ENCODE measurements around the gene RFTN2.
"Not testable (repeated sequence)": the region's sequence is repeated elsewhere in the genome, so short reads cannot be mapped to it uniquely, and the experiment has no call there.

RFTN2 gene

GRCh38 chr2:197601726-197602125 is 73.7 kb downstream of the RFTN2 start:
- no peak for DNase-seq (ENCODE audit: low read depth)

- DNase-seq (ENCODE audit: low read depth), result no peak
Observed at GRCh38 chr2:197600306-197600705, 75.1 kb downstream of the RFTN2 start.

DNA sequence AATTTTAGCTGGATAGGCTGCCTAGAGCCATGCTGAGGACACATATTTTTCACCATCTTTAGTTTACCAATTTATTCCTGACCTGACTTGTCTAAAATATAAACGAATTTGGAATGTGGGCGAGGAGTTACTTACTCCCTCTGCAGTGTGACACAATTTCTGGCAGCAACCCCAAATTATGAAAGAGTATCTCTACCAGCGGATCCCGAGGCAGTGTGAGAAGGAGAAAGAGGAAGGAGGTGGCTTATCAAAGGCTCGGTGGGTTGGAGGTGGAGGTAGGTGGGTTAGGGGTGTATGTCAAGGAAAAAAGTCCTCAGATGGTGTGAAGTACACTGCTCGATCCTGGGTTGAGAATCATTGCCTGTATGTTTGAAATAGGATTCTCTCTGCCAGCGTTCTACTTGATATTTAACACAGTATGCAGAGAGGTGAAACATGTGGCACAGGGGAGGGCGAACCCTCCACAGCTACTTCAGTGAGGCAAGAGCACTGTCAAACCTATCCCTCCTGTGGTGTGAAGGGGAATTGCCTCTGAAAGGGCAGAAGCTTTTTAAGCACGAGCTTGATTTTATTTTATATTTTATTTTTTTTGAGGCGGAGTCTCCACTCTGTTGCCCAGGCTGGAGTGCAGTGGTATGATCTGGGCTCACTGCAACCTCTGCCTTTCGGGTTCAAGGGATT is 76.0 kb downstream of the RFTN2 start:
- peak; percentile 33 for DNase-seq (ENCODE audit: low read depth)

- no peak for DNase-seq (ENCODE audit: low read depth)
Observed at GRCh38 chr2:197598450-197598849, 76.9 kb downstream of the RFTN2 start.

DNA sequence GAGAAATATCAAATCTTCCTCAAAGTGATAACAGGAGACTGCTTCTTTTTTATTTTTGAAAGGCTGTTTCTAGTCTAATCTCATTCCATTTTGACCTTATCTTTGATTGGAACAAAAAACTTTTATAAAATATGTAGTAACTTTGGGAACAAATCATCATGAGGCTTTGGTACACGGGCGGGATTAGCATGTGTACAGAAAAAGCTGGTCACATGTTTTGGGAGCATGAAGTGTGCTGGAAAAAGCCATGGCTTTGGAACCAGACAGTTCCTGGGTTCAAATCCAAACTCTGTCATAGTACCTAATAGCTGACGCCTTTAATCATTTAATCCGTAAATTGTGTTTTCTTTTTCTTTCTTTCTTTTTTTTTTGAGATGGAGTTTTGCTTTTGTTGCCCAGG is 78.2 kb downstream of the RFTN2 start:
- no peak for DNase-seq (ENCODE audit: low read depth)

GRCh38 chr2:197596766-197597165 is 78.6 kb downstream of the RFTN2 start:
- no peak for DNase-seq (ENCODE audit: low read depth)

DNA sequence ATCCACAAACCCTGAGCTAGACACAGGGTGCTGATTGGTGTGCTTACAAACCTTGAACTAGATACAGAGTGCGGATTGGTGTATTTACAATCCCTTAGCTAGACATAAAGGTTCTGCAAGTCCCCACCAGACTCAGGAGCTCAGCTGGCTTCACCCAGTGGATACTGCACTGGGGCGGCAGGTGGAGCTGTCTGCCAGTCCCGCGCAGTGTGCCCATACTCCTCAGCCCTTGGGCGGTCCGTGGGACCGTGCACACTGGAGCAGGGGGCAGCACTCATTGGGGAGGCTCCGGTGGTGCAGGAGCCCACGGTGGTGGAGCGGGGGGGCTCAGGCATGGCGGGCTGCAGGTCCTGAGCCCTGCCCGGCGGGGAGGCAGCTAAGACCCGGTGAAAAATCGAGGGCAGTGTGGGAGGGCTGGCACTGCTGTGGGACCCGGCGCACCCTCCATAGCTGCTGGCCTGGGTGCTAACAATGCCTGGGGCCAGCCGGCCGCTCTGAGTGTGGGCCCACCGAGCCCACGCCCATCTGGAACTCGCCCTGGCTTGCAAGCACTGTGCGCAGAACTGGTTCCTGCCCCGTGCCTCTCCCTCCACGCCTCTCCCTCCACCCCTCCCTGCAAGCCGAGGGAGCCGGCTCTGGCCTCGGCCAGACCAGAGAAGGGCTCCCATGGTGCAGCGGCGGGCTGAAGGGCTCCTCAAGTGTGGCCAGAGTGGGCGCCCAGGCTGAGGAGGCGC is 83.9 kb downstream of the RFTN2 start:
- no peak for DNase-seq (ENCODE audit: low read depth)

DNA sequence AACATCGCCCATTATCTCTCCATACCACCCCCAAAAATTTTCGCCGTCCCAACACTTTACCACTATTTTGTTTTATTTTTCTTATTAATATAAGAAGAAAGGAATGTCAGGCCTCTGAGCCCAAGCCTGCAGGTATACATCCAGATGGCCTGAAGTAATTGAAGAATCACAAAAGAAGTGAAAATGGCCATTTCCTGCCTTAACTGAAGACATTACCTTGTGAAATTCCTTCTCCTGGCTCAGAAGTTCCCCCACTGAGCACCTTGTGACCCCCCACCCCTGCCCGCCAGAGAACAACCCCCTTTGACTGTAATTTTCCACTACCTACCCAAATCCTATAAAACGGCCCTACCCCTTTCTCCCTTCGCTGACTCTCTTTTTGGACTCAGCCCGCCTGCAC is 88.1 kb downstream of the RFTN2 start:
- DNase-seq (ENCODE audit: low read depth), result not testable (repeated sequence)

- peak; percentile 13 for DNase-seq (ENCODE audit: low read depth)
Observed at GRCh38 chr2:197580166-197580565, 95.2 kb downstream of the RFTN2 start.

- DNase-seq (ENCODE audit: low read depth), result not testable (repeated sequence)
Observed at GRCh38 chr2:197578294-197578693, 97.1 kb downstream of the RFTN2 start.

DNA sequence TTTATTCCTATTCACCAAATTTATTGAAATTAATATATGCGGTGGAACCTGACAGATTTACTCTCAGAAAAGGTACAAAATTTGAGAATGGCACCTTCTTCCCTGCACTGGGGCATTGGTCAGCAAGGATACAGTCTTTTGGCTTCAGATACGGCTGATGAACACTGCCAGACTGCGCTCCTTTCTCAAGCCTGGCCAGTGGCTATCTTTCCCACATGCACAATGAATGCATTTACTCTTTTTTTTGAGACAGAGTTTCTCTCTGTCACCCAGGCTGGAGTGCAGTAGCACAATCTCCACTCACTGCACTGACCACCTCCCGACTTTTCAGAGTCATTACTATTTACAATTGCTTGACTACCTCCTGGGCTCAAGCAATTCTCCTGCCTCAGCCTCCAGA is 97.9 kb downstream of the RFTN2 start:
- no peak for DNase-seq (ENCODE audit: low read depth)

DNA sequence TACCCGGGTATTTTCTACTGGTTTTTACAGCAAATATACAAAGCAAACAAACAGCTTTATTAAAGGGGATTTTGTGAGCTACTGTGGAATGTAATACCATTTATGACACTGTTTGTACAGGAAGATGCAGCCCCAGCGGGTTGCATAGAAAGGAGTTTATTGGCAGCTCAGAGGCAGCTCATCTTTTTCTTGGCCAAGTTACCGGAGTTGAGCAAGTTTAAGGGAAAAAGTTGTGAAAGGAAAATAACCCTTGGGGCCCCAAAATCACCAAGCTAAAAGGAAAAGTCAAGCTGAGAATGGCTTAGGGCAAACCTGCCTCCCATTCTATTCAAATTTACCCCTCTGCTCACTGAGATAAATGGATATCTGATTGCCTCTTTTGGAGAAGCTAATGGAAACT is 98.8 kb downstream of the RFTN2 start:
- peak; percentile 75 for DNase-seq (ENCODE audit: low read depth)

DNA sequence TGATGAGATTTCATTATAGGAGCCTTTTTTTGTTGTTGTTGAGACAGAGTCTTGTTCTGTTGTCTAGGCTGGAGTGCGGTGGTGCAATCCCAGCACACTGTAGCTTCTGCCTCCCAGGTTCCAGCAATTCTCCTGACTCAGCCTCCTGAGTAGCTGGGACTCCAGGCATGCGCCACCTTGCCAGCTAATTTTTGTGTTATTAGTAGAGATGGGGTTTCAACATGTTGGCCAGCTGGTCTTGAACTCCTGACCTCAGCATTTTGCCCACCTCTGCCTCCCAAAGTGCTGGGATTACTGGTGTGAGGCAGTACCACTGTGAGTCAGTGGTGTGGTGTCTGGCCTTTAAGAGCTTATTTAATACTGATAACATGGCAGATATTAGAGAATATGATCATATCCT is 99.4 kb downstream of the RFTN2 start:
- peak; percentile 31 for DNase-seq (ENCODE audit: low read depth)

DNA sequence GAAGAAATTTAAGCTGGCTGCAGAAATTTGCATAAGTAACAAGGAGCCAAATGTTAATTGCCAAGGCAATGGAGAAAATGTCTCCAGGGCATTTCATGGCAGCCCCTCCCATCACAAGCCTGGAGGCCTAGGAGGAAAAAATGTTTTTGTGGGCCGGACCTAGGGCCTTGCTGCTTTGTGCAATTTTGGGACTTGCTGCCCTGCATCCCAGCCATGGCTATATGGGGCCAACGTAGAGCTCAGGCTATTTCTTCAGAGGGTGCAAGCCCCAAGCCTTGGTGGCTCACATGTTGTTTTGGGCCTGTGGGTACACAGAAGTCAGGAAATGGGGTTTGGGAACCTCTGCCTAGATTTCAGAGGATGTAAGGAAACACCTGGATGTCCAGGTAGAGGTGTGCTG is 101.8 kb downstream of the RFTN2 start:
- DNase-seq (ENCODE audit: low read depth), result no peak

DNA sequence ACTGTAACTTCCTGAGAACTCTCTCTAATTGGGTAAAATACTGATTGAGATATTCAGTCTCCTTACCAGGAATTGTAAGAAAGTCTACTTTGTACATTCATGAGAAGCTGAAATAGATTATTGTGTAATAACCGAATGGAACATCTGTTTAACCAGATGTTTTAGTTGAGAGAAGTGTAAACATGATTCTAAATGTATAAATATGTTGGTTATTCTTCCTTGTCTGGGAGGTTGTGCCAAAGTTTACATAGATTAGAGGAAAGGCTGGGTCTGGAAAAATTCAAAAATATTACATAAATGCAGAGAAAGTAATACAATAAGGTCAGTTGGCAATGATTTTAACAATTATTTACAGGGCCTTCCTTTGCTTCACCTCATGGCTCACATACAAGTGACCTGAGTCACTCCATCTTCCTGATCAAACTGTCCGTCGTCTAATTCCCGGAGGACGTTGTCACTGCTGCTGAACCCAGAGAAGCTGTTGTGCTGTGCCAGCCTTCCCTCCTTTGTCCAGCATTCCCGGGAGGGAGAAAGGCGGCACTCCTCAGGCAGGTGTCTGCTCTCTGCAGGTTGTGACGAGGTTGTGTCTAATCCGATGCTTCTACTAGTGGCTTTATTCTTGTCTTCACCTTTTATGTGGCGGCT is 103.6 kb downstream of the RFTN2 start:
- DNase-seq (ENCODE audit: low read depth), result peak; percentile 63

DNA sequence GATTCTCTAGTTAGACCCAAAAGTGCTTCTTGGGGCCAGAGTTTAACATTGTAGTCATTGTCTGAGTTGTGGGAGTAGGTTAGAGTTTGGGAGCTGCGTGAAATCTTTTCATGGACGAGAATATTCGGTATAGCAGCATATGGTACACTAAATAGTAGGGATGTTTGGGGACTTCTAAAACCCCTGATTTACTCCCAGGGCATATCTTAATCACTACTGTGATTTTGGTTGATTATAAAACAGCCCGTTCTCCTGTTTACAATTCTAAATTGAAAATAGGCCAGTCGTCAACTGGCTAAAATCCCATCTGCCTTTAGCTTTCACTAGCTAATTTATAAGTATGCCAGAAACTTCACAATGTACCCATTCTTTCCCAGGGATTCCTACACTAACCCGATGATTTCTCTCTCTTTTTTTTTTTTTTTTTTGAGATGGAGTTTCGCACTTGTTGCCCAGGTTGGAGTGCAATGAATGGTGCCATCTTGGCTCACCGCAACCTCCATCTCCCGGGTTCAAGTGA is 115.2 kb downstream of the RFTN2 start:
- no peak for DNase-seq (ENCODE audit: low read depth)

DNA sequence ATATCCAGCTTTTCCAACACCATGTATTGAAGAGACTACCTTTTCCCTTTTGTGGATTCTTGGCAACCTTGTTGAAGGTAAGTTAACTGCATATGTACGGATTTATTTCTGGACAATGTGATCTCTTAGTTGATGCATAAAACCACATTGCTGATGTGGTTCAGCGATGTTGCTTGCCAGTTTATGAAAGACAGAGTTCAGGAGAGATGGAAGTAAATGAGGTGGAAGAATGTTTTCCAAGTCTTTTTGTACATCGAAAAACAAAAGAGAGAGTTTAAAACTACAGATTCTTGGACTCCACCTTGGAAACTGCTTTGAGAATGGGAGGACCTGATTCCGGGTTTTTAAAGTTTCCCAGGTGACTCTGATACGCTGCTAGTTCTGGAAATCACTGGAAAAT is 115.7 kb downstream of the RFTN2 start:
- no peak for DNase-seq (ENCODE audit: low read depth)

- DNase-seq (ENCODE audit: low read depth), result no peak
Observed at GRCh38 chr2:197558393-197558792, 117.0 kb downstream of the RFTN2 start.

DNA sequence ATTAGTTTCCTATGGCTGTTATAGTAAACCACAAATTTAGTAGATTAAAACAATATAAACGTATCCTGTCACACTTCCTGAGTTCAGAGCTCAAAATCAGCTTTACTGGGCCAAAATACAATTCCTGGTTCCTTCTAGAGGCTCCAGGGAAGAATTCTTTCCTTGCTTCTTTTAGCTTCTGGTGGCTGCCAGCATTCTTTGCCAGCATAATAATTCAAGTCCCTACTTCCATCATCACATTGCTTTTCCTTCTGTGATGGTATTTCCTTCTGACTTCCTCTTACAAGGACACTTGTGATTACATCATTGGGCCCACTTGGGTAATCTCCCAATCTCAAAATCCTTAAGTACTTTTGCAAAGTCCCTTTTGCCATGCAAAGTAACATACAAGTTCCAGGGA is 118.9 kb downstream of the RFTN2 start:
- peak; percentile 53 for DNase-seq (ENCODE audit: low read depth)

- no peak for DNase-seq (ENCODE audit: low read depth)
Observed at GRCh38 chr2:197555467-197555866, 119.9 kb downstream of the RFTN2 start.

DNA sequence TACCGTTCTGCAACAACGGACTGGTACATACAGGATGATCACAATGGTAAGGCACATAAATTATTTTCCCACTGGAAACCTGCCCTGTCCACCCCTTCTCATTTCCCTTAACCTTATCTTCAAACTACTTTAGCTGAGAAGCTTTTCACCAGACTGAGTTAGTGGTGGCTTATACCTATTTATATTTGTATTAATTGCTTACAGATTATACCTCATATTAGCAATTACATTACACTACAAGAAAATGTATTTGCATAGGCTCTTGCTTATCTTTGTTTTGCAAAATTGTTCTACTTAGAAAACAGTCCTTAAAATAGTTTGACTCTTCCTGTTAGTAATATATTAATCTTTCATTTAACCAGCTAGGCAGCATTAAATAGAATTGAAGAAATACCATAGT is 124.1 kb downstream of the RFTN2 start:
- DNase-seq (ENCODE audit: low read depth), result not testable (repeated sequence)

DNA sequence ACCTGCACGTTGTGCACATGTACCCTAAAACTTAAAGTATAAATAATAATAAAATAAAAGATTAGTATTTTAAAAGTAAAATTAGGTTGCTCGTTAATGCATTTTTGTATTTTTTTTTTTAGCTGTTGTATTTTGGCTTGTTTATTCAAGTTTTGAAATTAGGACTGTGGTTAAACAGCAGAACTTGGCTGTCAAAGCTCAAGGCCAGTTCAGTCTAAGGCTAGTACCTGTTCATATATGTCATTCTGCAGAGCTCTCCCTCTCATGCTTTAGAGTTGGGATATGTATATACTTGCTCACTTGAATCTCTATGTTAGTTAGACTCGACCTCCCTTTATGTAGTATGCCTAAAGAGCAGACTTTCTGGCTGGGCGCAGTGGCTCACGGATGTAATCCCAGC is 126.8 kb downstream of the RFTN2 start:
- no peak for DNase-seq (ENCODE audit: low read depth)

All from EH (cell line).